GM18868 (cell line): ENCODE measurements around the gene PRKAA2.

Source experiments
- ATAC-seq: cut with Tn5 transposase; IDR thresholded peaks from one replicate; pipeline ENCODE4 v1.9.1; 2021; ENCODE audit warnings: mild to moderate bottlenecking, moderate library complexity; ENCODE audit not compliant: unreplicated experiment

The PRKAA2 gene

GRCh38 chr1:56712150-56712549 lies 67.0 kb downstream of the PRKAA2 start:
- no peak for ATAC-seq

- ATAC-seq, result no peak
Measured at GRCh38 chr1:56713112-56713511, 68.0 kb downstream of the PRKAA2 start.

GRCh38 chr1:56715156-56715555 lies 70.0 kb downstream of the PRKAA2 start:
- no peak for ATAC-seq

- no peak for ATAC-seq
Measured at GRCh38 chr1:56719171-56719570, 74.1 kb downstream of the PRKAA2 start.

- ATAC-seq, result no peak
Measured at GRCh38 chr1:56726706-56727105, 81.6 kb downstream of the PRKAA2 start.

- ATAC-seq, result no peak
Measured at GRCh38 chr1:56728964-56729363, 83.8 kb downstream of the PRKAA2 start.

- ATAC-seq, result no peak
Measured at GRCh38 chr1:56745231-56745630, 100.1 kb downstream of the PRKAA2 start.

- ATAC-seq, result no peak
Measured at GRCh38 chr1:56754708-56755479, 109.8 kb downstream of the PRKAA2 start.

- no peak for ATAC-seq
Measured at GRCh38 chr1:56755911-56756310, 110.8 kb downstream of the PRKAA2 start.

GRCh38 chr1:56758135-56758534 lies 113.0 kb downstream of the PRKAA2 start:
- no peak for ATAC-seq

- no peak for ATAC-seq
Measured at GRCh38 chr1:56758794-56759193, 113.7 kb downstream of the PRKAA2 start.
